ENCODE data around the gene ASB3.

- TF ChIP-seq CTCF (IDR thresholded peaks at IDR 0.05; ENCODE audit: low read depth, low read length, missing input control) (no peak), SP1 (IDR thresholded peaks at IDR 0.05) (no peak), FOXA1 (IDR thresholded peaks at IDR 0.05) (no peak), TAF1 (conservative IDR thresholded peaks at IDR 0.05) (no peak), REST (IDR thresholded peaks at IDR 0.05) (no peak)
- TF ChIP-seq, protein P1, sequence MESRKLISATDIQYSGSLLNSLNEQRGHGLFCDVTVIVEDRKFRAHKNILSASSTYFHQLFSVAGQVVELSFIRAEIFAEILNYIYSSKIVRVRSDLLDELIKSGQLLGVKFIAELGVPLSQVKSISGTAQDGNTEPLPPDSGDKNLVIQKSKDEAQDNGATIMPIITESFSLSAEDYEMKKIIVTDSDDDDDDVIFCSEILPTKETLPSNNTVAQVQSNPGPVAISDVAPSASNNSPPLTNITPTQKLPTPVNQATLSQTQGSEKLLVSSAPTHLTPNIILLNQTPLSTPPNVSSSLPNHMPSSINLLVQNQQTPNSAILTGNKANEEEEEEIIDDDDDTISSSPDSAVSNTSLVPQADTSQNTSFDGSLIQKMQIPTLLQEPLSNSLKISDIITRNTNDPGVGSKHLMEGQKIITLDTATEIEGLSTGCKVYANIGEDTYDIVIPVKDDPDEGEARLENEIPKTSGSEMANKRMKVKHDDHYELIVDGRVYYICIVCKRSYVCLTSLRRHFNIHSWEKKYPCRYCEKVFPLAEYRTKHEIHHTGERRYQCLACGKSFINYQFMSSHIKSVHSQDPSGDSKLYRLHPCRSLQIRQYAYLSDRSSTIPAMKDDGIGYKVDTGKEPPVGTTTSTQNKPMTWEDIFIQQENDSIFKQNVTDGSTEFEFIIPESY (IDR thresholded peaks at IDR 0.05) = no peak
These were observed 17.3 kb downstream of the ASB3 start for GRCh38 chr2:53769318-53769945.
